ENCODE measurements around the gene GALE.
A peak's percentile ranks its signal among the peaks of the same experiment; 100 is the strongest.
"Not testable (repeated sequence)": the region's sequence is repeated elsewhere in the genome, so short reads cannot be mapped to it uniquely, and the experiment has no call there.

Gene GALE

DNA sequence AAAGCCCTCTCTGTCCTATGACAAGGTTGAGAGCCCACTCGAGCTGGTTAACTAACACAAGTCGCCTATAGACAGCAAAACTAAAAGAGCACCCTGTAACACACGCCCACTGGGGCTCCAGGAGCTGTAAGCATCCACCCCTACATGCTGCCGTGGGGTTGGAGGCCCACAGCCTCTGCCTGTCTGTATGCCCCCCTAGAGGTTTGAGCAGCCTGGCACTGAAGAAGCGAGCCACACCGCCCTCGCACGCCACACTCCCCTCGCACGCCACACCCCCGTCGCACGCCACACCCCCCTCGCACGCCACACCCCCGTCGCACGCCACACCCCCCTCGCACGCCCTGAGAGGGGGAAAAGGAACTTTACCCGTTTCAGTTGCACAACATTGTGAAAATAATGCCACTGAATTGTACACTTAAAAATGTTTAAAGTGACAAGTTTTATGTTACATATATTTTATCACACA, 37.9 kb upstream of the GALE start:
- TF ChIP-seq, protein P1, sequence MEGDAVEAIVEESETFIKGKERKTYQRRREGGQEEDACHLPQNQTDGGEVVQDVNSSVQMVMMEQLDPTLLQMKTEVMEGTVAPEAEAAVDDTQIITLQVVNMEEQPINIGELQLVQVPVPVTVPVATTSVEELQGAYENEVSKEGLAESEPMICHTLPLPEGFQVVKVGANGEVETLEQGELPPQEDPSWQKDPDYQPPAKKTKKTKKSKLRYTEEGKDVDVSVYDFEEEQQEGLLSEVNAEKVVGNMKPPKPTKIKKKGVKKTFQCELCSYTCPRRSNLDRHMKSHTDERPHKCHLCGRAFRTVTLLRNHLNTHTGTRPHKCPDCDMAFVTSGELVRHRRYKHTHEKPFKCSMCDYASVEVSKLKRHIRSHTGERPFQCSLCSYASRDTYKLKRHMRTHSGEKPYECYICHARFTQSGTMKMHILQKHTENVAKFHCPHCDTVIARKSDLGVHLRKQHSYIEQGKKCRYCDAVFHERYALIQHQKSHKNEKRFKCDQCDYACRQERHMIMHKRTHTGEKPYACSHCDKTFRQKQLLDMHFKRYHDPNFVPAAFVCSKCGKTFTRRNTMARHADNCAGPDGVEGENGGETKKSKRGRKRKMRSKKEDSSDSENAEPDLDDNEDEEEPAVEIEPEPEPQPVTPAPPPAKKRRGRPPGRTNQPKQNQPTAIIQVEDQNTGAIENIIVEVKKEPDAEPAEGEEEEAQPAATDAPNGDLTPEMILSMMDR (IDR thresholded peaks at IDR 0.05; ENCODE audit: insufficient read depth, low read length, poor library complexity, severe bottlenecking), result no peak
- no peaks in the 10 kb centered on the region for H3K36me3 ChIP-seq (ENCODE audit: control insufficient read depth, insufficient read depth, low read length)
- H3K27me3 ChIP-seq (replicated peaks; ENCODE audit: control insufficient read depth, insufficient read depth, low read length), result no peaks in the 10 kb centered on the region
- peak overlapping the region; percentile 36; the same call in 1 of the 2 replicates for H3K4me3 ChIP-seq (replicated peaks; ENCODE audit: low read depth, low read length)
- DNase-seq (ENCODE audit: extremely low read depth, insufficient read length), result peak; percentile 69

DNA sequence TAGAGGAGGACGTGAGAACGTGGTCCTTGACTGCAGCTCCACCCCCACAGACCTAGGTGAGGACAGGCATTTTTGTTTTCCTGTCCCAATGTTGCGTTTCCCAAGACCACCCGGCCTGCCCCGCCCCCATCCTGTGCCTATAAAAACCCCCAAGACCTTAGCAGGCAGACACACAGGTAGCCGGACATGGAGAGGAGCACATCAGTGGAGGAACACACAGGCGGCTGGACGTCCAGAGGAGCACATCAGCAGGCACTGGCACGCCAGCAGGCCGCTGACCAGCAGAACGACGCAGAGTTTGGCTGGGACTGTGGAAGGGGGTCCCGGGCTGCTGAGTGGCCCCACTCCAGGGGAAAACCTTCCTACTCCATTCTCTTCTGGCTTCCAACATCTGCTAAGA, 37.4 kb upstream of the GALE start:
- Histone ChIP-seq H3K36me3 (ENCODE audit: control insufficient read depth, insufficient read depth, low read length) (no peaks in the 10 kb centered on the region), H3K4me3 (replicated peaks; ENCODE audit: low read depth, low read length) (peak overlapping the region; percentile 36; the same call in 1 of the 2 replicates), H3K27me3 (replicated peaks; ENCODE audit: control insufficient read depth, insufficient read depth, low read length) (no peaks in the 10 kb centered on the region)
- TF ChIP-seq, protein P1 (IDR thresholded peaks at IDR 0.05; ENCODE audit: insufficient read depth, low read length, poor library complexity, severe bottlenecking), result no peak
- peak; percentile 9 for DNase-seq (ENCODE audit: extremely low read depth, insufficient read length)

DNA sequence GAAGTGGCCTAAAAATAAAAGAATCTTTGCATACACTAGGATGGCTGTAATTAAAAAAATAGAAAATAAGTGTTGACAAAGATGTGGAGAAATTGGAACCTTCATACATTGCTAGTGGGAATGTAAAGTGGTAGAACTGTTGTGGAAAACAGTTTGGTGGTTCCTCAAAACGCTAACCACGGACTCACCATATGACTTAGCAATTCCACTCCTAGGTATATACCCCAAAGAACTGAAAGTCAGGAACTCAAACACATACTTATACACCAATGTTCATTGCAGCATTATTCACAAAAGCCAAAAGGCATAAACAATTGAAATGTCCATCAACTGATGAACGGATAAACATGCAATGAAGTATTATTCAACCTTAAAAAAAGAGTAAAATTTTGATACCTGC, 35.5 kb upstream of the GALE start:
- TF ChIP-seq, protein P1 (IDR thresholded peaks at IDR 0.05; ENCODE audit: insufficient read depth, low read length, poor library complexity, severe bottlenecking), result no peak
- no peak for DNase-seq (ENCODE audit: extremely low read depth, insufficient read length)
- Histone ChIP-seq H3K36me3 (ENCODE audit: control insufficient read depth, insufficient read depth, low read length) (no peaks in the 10 kb centered on the region), H3K27me3 (replicated peaks; ENCODE audit: control insufficient read depth, insufficient read depth, low read length) (no peaks in the 10 kb centered on the region), H3K4me3 (replicated peaks; ENCODE audit: low read depth, low read length) (no peak overlapping the region)

DNA sequence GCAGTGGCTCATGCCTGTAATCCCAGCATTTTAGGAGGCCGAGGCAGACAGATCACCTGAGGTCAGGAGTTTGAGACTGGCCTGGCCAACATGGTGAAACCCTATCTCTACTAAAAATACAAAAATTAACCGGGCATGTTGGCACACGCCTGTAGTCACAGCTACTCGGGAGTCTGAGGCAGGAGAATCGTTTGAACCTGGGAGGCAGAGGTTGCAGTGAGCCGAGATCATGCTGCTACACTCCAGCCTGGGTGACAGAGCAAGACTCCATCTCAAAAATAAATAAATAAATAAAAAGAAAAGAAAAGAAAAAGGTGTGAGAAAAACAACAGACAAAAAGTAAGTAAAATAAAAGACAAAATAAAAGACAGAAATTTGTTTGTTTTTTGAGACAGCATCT, 33.6 kb upstream of the GALE start:
- H3K27me3 ChIP-seq (replicated peaks; ENCODE audit: control insufficient read depth, insufficient read depth, low read length); H3K4me3 ChIP-seq (replicated peaks; ENCODE audit: low read depth, low read length); H3K36me3 ChIP-seq (ENCODE audit: control insufficient read depth, insufficient read depth, low read length); DNase-seq (ENCODE audit: extremely low read depth, insufficient read length): not testable (repeated sequence)

DNA sequence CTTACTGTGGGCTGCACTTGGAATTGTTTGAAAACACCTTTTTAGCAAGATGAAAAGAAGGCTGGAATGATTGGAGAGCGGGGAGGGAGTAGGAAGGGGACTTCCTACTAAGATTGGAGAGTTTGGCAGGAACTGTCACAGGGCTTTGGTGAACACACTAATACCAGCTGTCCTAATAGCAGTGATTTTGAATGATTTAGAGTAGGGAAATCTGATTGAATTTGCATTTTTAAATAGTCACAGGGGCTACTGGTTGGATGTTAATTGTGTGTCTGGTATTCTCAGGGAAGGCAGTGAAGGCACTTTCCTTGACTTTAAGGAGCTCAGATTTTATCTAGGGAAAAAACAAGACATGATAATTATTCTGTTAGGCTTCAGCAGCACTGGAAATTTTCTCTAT, 27.2 kb upstream of the GALE start:
- Histone ChIP-seq H3K36me3 (ENCODE audit: control insufficient read depth, insufficient read depth, low read length) (no peaks in the 10 kb centered on the region), H3K4me3 (replicated peaks; ENCODE audit: low read depth, low read length) (no peak overlapping the region), H3K27me3 (replicated peaks; ENCODE audit: control insufficient read depth, insufficient read depth, low read length) (no peaks in the 10 kb centered on the region)
- TF ChIP-seq, protein P1 (IDR thresholded peaks at IDR 0.05; ENCODE audit: insufficient read depth, low read length, poor library complexity, severe bottlenecking), result no peak
- no peak for DNase-seq (ENCODE audit: extremely low read depth, insufficient read length)

DNA sequence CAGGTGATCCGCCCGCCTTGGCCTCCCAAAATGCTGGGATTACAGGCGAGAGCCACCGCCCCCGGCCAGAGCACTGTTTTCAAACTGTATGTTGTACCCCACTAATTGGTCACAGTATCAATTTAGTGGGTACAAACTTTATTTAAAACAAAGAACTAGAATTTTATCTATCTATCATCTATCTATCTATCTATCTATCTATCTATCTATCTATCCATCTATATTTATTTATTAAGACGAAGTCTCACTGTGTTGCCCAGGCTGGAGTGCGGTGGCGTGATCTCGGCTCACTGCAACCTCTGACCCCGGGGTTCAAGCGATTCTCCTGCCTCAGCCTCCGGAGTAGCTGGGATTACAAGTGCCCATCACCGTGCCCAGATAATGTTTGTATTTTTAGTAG, 26.0 kb upstream of the GALE start:
- not testable (repeated sequence) for H3K4me3 ChIP-seq (replicated peaks; ENCODE audit: low read depth, low read length); DNase-seq (ENCODE audit: extremely low read depth, insufficient read length); H3K27me3 ChIP-seq (replicated peaks; ENCODE audit: control insufficient read depth, insufficient read depth, low read length); H3K36me3 ChIP-seq (ENCODE audit: control insufficient read depth, insufficient read depth, low read length)

Data from GM06990 (cell line).